Natural killer cell (primary cell): ENCODE results near the gene MYB. TPM values are rescaled to one million over a fixed set of nuclear protein-coding genes. Genes with fewer than 3 reads are reported as not detected.

ENCODE experiments used
- ATAC-seq, 3 donors: fragments of 150-1000 bp in 2 of 3; fragments of 200-7000 bp in 1 of 3; cut with Tn5 transposase; 1 replicate in 1 of 3; 2 replicates in 2 of 3; pipeline ENCODE4 v1.10.0; 2021; ENCODE audit warnings: mild to moderate bottlenecking in 2 of 3, moderate library complexity in 2 of 3
- DNase-seq, 2 donors: peaks; one replicate each; pipeline versions ENCODE4 v3.0.0 to v3.0.0-alpha.2; 2013 to 2021; ENCODE audit warnings: mixed read lengths in 1 of 2
- H3K27ac ChIP-seq: one replicate; pipeline ENCODE4 v1.5.1; 2013; ENCODE audit warnings: mild to moderate bottlenecking, low read length
- H3K27me3 ChIP-seq: one replicate; pipeline ENCODE4 v1.6.1; 2013; ENCODE audit warnings: low read length; ENCODE audit not compliant: control insufficient read depth, insufficient read depth
- H3K36me3 ChIP-seq: one replicate; pipeline ENCODE4 v1.6.1; 2013; ENCODE audit warnings: low read length; ENCODE audit not compliant: control insufficient read depth, insufficient read depth
- H3K4me1 ChIP-seq: one replicate; pipeline ENCODE4 v1.6.1; 2013; ENCODE audit warnings: low read length; ENCODE audit not compliant: control insufficient read depth, insufficient read depth
- H3K4me3 ChIP-seq: one replicate; pipeline ENCODE4 v1.5.1; 2013; ENCODE audit warnings: low read length
- H3K9me3 ChIP-seq: one replicate; pipeline ENCODE4 v1.6.1; 2013; ENCODE audit warnings: low read length; ENCODE audit not compliant: control insufficient read depth, insufficient read depth
- H3K27ac Mint-ChIP-seq, 2 donors: one replicate each; pipeline ENCODE4 v1.8.0; 2022; ENCODE audit warnings: mild to moderate bottlenecking in 2 of 2, mixed read lengths in 2 of 2, moderate library complexity in 1 of 2
- H3K27me3 Mint-ChIP-seq, 2 donors: one replicate each; pipeline ENCODE4 v1.8.0; 2022; ENCODE audit warnings: low read depth in 2 of 2, mixed read lengths in 2 of 2
- H3K36me3 Mint-ChIP-seq: one replicate; pipeline ENCODE4 v1.8.0; 2022; ENCODE audit warnings: mixed read lengths
- H3K4me1 Mint-ChIP-seq, 2 donors: one replicate each; pipeline ENCODE4 v1.8.0; 2022; ENCODE audit warnings: mixed read lengths in 2 of 2
- H3K4me3 Mint-ChIP-seq: one replicate; pipeline ENCODE4 v1.8.0; 2022; ENCODE audit warnings: mild to moderate bottlenecking, moderate library complexity, mixed read lengths
- H3K9me3 Mint-ChIP-seq, 2 donors: one replicate each; pipeline ENCODE4 v1.8.0; 2022; ENCODE audit warnings: mixed read lengths in 2 of 2
- CTCF ChIP-seq: fragments of 200-600 bp; IDR thresholded peaks from one replicate; pipeline ENCODE4 v1.8.0; 2022; ENCODE audit warnings: antibody characterized with exemption
- WGBS: methylation state at CpG from one replicate; pipeline ENCODE4 v1.1.7; 2013; ENCODE audit warnings: missing lambda C conversion rate; ENCODE audit not compliant: insufficient coverage; 5-methylcytosine and 5-hydroxymethylcytosine counted together
- intact Hi-C: fragments of 100-400 bp; cut with micrococcal nuclease; formaldehyde crosslinking; loops from one replicate; pipeline ENCODE4 v1.14.2; 2022
- total RNA-seq, 4 donors: library from RNA; stranded (reverse); fragments of 120-200 nt in 1 of 4; gene quantifications; one replicate each; pipeline versions ENCODE4 v1.2.3 to v1.2.4, GENCODE V29; 2013 to 2022

MYB gene
- total RNA-seq, 3 donors from 2014 or later (not counting 1 experiment from before 2014, with no cell fraction given): 0.40 to 3.5 (median 1.3) TPM

DNA sequence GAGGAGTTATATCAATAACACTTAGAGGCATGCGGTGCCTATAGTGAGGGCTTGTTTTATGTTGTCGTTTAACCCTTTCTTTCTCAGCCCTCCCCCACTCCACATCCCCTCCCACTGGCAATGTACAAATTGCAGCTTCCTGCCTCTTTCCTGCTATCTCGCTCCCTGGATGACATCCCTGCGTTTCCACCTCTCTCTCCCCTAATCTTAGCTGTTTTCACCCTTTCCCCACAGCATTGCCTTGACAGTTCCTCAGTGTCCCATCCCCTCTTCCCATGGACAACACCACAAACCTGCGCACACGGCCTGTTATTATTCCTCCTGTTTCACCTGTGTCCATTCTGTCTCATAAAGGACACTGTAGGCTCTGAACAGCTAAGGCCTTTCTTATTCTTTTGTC, 34.5 kb downstream of the MYB start:
- Mint-ChIP-seq H3K4me1 (peaks cover 18 to 19% of the 10 kb centered on the region in 2 donors), H3K4me3 (no peak overlapping the region), H3K27me3 (no peaks in the 10 kb centered on the region), H3K27ac (no peak overlapping the region), H3K36me3 (no peaks in the 10 kb centered on the region), H3K9me3 (no peaks in the 10 kb centered on the region)
- intact Hi-C loops: no loop called here
- Histone ChIP-seq H3K27me3 (no peaks in the 10 kb centered on the region), H3K9me3 (no peaks in the 10 kb centered on the region), H3K4me3 (no peak overlapping the region), H3K4me1 (peaks cover 2% of the 10 kb centered on the region), H3K27ac (no peak overlapping the region), H3K36me3 (no peaks in the 10 kb centered on the region)
- 94% methylated on average over 5 of the region's 6 CpGs for WGBS
- TF ChIP-seq CTCF: no peak
- ATAC-seq: no peak
- DNase-seq: no peak

DNA sequence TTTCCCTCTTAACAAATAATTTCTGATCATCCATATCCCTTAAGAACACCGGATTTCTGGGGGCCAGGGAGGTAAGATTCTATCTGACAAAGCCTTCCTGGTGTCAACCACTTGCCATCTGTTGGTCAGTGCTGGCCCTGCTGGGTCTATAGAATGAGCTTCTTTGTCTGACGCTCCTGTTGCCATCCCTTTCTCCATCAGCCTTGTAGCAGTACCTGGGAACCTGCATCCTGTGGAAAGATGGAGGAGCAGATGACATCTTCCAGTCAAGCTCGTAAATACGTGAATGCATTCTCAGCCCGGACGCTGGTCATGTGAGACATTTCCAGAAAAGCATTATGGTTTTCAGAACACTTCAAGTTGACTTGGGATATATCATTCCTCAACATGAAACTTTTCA, 36.6 kb downstream of the MYB start:
- no peak for ATAC-seq
- H3K9me3 Mint-ChIP-seq: no peaks in the 10 kb centered on the region
- intact Hi-C loops: no loop called here

DNA sequence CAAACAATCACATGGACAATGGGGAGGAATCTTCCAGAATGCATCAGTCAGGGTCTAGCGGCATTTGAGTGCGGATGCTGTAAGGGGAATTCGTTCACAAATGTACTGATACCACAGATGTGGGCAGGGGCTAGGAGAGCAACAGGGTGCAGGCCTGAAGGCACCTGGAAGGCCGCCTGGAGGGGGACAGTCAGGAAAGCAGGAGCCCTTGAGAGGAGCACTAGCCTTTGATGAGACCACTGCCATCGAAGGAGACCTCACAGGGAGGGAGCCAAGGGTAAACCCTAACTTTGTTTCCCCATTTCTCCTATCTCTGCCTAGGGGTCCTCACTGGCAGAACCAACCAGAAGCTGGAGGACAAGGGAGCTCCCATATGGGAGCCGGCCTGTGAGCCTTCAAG, 38.2 kb downstream of the MYB start:
- no peak overlapping the region for H3K27ac ChIP-seq
- TF ChIP-seq CTCF: no peak
- no peak overlapping the region for H3K4me3 Mint-ChIP-seq
- WGBS: 93% methylated on average over 6 of the region's 6 CpGs
- H3K9me3 Mint-ChIP-seq: no peaks in the 10 kb centered on the region
- no peaks in the 10 kb centered on the region for H3K9me3 ChIP-seq
- intact Hi-C loops: no loop called here
- no peaks in the 10 kb centered on the region for H3K36me3 ChIP-seq
- H3K4me3 ChIP-seq: no peak overlapping the region
- H3K4me1 ChIP-seq: no peaks in the 10 kb centered on the region
- H3K36me3 Mint-ChIP-seq: no peaks in the 10 kb centered on the region
- no peak overlapping the region for H3K27ac Mint-ChIP-seq
- peaks cover 0 to 2% of the 10 kb centered on the region in 2 donors for H3K27me3 Mint-ChIP-seq
- DNase-seq: no peak
- no peak for ATAC-seq
- H3K27me3 ChIP-seq: no peaks in the 10 kb centered on the region
- peaks cover 9 to 10% of the 10 kb centered on the region in 2 donors for H3K4me1 Mint-ChIP-seq

More for the DNA sequence above, 36.6 kb downstream of the MYB start:
- H3K4me3 ChIP-seq: no peak overlapping the region
- 99% methylated on average over 6 of the region's 6 CpGs for WGBS
- TF ChIP-seq CTCF: no peak
- no peak for DNase-seq
- no peaks in the 10 kb centered on the region for H3K36me3 Mint-ChIP-seq
- H3K36me3 ChIP-seq: no peaks in the 10 kb centered on the region
- no peaks in the 10 kb centered on the region for H3K9me3 ChIP-seq
- H3K27me3 ChIP-seq: no peaks in the 10 kb centered on the region
- H3K4me1 Mint-ChIP-seq: peaks cover 4 to 5% of the 10 kb centered on the region in 2 donors
- no peak overlapping the region for H3K27ac Mint-ChIP-seq
- H3K4me3 Mint-ChIP-seq: no peak overlapping the region
- H3K27me3 Mint-ChIP-seq: no peaks in the 10 kb centered on the region
- no peak overlapping the region for H3K27ac ChIP-seq
- no peaks in the 10 kb centered on the region for H3K4me1 ChIP-seq

GRCh38 chr6:135221042-135221441, 39.9 kb downstream of the MYB start:
- Histone ChIP-seq H3K4me1 (no peaks in the 10 kb centered on the region), H3K36me3 (no peaks in the 10 kb centered on the region), H3K27ac (no peak overlapping the region), H3K4me3 (no peak overlapping the region), H3K27me3 (no peaks in the 10 kb centered on the region), H3K9me3 (no peaks in the 10 kb centered on the region)
- Mint-ChIP-seq H3K9me3 (no peaks in the 10 kb centered on the region), H3K4me1 (peaks cover 9 to 10% of the 10 kb centered on the region in 2 donors), H3K27me3 (peaks cover 0 to 2% of the 10 kb centered on the region in 2 donors), H3K4me3 (no peak overlapping the region), H3K36me3 (no peaks in the 10 kb centered on the region), H3K27ac (no peak overlapping the region)
- WGBS: 100% methylated on average over 1 of the region's 3 CpGs
- intact Hi-C loops: no loop called here
- no peak for DNase-seq
- ATAC-seq: no peak
- TF ChIP-seq CTCF: no peak
